PC-9 (cell line): ENCODE results near the gene SLC2A4RG.

Experiments
- EZH2 ChIP-seq: fragments of 200-600 bp; sonication (generic); IDR thresholded peaks from 2 replicates; pipeline ENCODE4 v1.8.0; 2017; ENCODE audit warnings: antibody characterized with exemption, low read depth
- TF ChIP-seq, protein P1 (sequence below): fragments of 200-600 bp; sonication (generic); conservative IDR thresholded peaks from 2 replicates; pipeline ENCODE4 v1.6.1; 2017; ENCODE audit warnings: mixed run types, antibody characterized with exemption, mild to moderate bottlenecking, moderate library complexity

GRCh38 chr20:63732118-63733095 lies 7.2 kb upstream of the SLC2A4RG start:
- TF ChIP-seq, protein P1, sequence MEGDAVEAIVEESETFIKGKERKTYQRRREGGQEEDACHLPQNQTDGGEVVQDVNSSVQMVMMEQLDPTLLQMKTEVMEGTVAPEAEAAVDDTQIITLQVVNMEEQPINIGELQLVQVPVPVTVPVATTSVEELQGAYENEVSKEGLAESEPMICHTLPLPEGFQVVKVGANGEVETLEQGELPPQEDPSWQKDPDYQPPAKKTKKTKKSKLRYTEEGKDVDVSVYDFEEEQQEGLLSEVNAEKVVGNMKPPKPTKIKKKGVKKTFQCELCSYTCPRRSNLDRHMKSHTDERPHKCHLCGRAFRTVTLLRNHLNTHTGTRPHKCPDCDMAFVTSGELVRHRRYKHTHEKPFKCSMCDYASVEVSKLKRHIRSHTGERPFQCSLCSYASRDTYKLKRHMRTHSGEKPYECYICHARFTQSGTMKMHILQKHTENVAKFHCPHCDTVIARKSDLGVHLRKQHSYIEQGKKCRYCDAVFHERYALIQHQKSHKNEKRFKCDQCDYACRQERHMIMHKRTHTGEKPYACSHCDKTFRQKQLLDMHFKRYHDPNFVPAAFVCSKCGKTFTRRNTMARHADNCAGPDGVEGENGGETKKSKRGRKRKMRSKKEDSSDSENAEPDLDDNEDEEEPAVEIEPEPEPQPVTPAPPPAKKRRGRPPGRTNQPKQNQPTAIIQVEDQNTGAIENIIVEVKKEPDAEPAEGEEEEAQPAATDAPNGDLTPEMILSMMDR: no peak
- TF ChIP-seq EZH2: no peak
